Measurements from ENCODE around the gene ZBTB24. TPM values are rescaled to one million over a fixed set of nuclear protein-coding genes. Genes with fewer than 3 reads are reported as not detected.
A peak's percentile ranks its signal among the peaks of the same experiment; 100 is the strongest.

Gene ZBTB24
- total RNA-seq, 3 donors from 2014 or later (not counting 1 experiment from before 2014, with no cell fraction given) = 6.7 to 10.6 (median 8.6) TPM

GRCh38 chr6:109458774-109459531 lies 24.1 kb downstream of the ZBTB24 start:
- peak; percentile 42 to 75 for DNase-seq
- Histone ChIP-seq H3K27ac (ENCODE audit: low read length) (peak overlapping the region; percentile 63), H3K4me1 (ENCODE audit: control insufficient read depth, insufficient read depth, low read length) (peaks cover 41% of the 10 kb centered on the region)

GRCh38 chr6:109457562-109457996 lies 25.4 kb downstream of the ZBTB24 start:
- Mint-ChIP-seq H3K27ac (peak overlapping the region; percentile 27 to 99), H3K27me3 (ENCODE audit: low read depth in 2 of 2) (no peaks in the 10 kb centered on the region), H3K36me3 (peaks cover 10% of the 10 kb centered on the region), H3K4me3 (peak overlapping the region; percentile 49), H3K4me1 (peaks cover 50 to 51% of the 10 kb centered on the region in 2 donors), H3K9me3 (no peaks in the 10 kb centered on the region)
- ATAC-seq (no peak), DNase-seq (no peak)
- Histone ChIP-seq H3K4me3 (ENCODE audit: low read length) (no peak overlapping the region), H3K27me3 (ENCODE audit: control insufficient read depth, insufficient read depth, low read length) (no peaks in the 10 kb centered on the region), H3K27ac (ENCODE audit: low read length) (no peak overlapping the region), H3K9me3 (ENCODE audit: control insufficient read depth, insufficient read depth, low read length) (no peaks in the 10 kb centered on the region), H3K4me1 (ENCODE audit: control insufficient read depth, insufficient read depth, low read length) (peaks cover 55% of the 10 kb centered on the region), H3K36me3 (ENCODE audit: control insufficient read depth, insufficient read depth, low read length) (peaks cover 15% of the 10 kb centered on the region)
- intact Hi-C loops (cut with micrococcal nuclease) = loop anchor here (10.0 kb wide), 1 partner anchor 237 kb away; the partner anchor contains the start of genes AK9 and FIG4
- WGBS (ENCODE audit: insufficient coverage) = 91% methylated on average over 6 of the region's 6 CpGs
- TF ChIP-seq CTCF (IDR thresholded peaks at IDR 0.05) = no peak

More at GRCh38 chr6:109458774-109459531, 24.1 kb downstream of the ZBTB24 start:
- no peaks in the 10 kb centered on the region for H3K9me3 ChIP-seq (ENCODE audit: control insufficient read depth, insufficient read depth, low read length)
- Mint-ChIP-seq H3K27ac (peak overlapping the region; percentile 27 to 99), H3K9me3 (no peaks in the 10 kb centered on the region), H3K4me1 (peaks cover 47 to 48% of the 10 kb centered on the region in 2 donors), H3K4me3 (no peak overlapping the region), H3K27me3 (ENCODE audit: low read depth in 2 of 2) (no peaks in the 10 kb centered on the region), H3K36me3 (peaks cover 15% of the 10 kb centered on the region)
- intact Hi-C loops (cut with micrococcal nuclease) = loop anchor here (2.0 to 10.0 kb wide), 2 partner anchors 24 to 236 kb away; partner anchors contain the start of genes AK9, FIG4 and ZBTB24
- peak; percentile 56 to 61 (median 58) for ATAC-seq
- peaks cover 26% of the 10 kb centered on the region for H3K36me3 ChIP-seq (ENCODE audit: control insufficient read depth, insufficient read depth, low read length)
- WGBS (ENCODE audit: insufficient coverage) = 2% methylated on average over 5 of the region's 5 CpGs
- no peak overlapping the region for H3K4me3 ChIP-seq (ENCODE audit: low read length)
- H3K27me3 ChIP-seq (ENCODE audit: control insufficient read depth, insufficient read depth, low read length) = no peaks in the 10 kb centered on the region
- TF ChIP-seq CTCF (IDR thresholded peaks at IDR 0.05) = no peak

- H3K36me3 Mint-ChIP-seq = peaks cover 4% of the 10 kb centered on the region
- no peak for TF ChIP-seq CTCF (IDR thresholded peaks at IDR 0.05)
- H3K4me3 ChIP-seq (ENCODE audit: low read length) = peak overlapping the region; percentile 36
- peaks cover 45 to 51% of the 10 kb centered on the region in 2 donors for H3K4me1 Mint-ChIP-seq
- H3K4me3 Mint-ChIP-seq = peak overlapping the region; percentile 57
- H3K27ac Mint-ChIP-seq = peak overlapping the region; percentile 34 to 99
- DNase-seq (no peak), ATAC-seq (no peak)
- no peaks in the 10 kb centered on the region for H3K27me3 Mint-ChIP-seq (ENCODE audit: low read depth in 2 of 2)
- peaks cover 57% of the 10 kb centered on the region for H3K4me1 ChIP-seq (ENCODE audit: control insufficient read depth, insufficient read depth, low read length)
- 75% methylated on average over 15 of the region's 16 CpGs for WGBS (ENCODE audit: insufficient coverage)
- intact Hi-C loops (cut with micrococcal nuclease) = loop anchor here (10.0 kb wide), 1 partner anchor 238 kb away; the partner anchor contains the start of genes AK9 and FIG4
- H3K36me3 ChIP-seq (ENCODE audit: control insufficient read depth, insufficient read depth, low read length) = peaks cover 13% of the 10 kb centered on the region
- H3K9me3 Mint-ChIP-seq = no peaks in the 10 kb centered on the region
- H3K27ac ChIP-seq (ENCODE audit: low read length) = peak overlapping the region; percentile 64
- no peaks in the 10 kb centered on the region for H3K27me3 ChIP-seq (ENCODE audit: control insufficient read depth, insufficient read depth, low read length)
- no peaks in the 10 kb centered on the region for H3K9me3 ChIP-seq (ENCODE audit: control insufficient read depth, insufficient read depth, low read length)
Measured at GRCh38 chr6:109456710-109457561, 26.1 kb downstream of the ZBTB24 start.

Measured in natural killer cell (primary cell).